HEK293T (cell line): ENCODE measurements around the gene PRKCZ.

ENCODE experiments used
- BHLHE40 ChIP-seq: fragments of 450-650 bp; IDR thresholded peaks from 2 replicates; pipeline ENCODE4 v1.6.1; 2016; ENCODE audit warnings: mild to moderate bottlenecking, moderate library complexity, borderline replicate concordance
- FOXM1 ChIP-seq: fragments of 450-650 bp; IDR thresholded peaks from 2 replicates; pipeline ENCODE4 v1.6.1; 2017; ENCODE audit warnings: mild to moderate bottlenecking, borderline replicate concordance
- SP1 ChIP-seq: fragments of 450-650 bp; IDR thresholded peaks from 2 replicates; pipeline ENCODE4 v1.6.1; 2017

DNA sequence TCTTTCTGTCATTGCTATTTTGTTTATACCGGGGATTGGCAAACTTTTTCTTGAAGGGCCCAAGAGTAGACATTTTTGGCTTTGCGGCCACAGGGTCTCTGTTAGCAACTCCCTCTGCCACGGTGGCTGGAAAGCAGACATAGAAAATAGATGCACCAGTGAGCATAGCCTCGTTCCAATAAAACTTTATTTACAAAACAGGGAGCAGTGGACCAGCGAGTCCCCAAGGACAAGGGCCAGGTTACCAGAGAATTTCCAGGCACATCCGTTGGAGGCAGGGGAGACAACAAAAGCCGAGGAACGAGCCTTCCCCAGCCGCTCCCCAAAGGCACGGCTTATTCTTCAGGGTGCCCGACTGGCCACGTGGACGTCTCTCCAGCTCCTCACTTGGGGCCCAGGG is 117.9 kb downstream of the PRKCZ start:
- TF ChIP-seq FOXM1 (no peak), BHLHE40 (no peak), SP1 (no peak)
